T1000 (cell line): Measurements from ENCODE around the gene UBE2O.

Source experiments
- DNase-seq: peaks from one replicate; lab custom pipeline; 2025; ENCODE audit warnings: mixed read lengths; lab: John Stamatoyannopoulos, UW

UBE2O gene

GRCh38 chr17:76388966-76389888 is 63.7 kb downstream of the UBE2O start:
- no peak for DNase-seq

- no peak for DNase-seq
Measured at GRCh38 chr17:76386966-76387765, 65.8 kb downstream of the UBE2O start.

GRCh38 chr17:76385892-76386786 is 66.8 kb downstream of the UBE2O start:
- peak; percentile 76 for DNase-seq

- DNase-seq: peak; percentile 44
Measured at GRCh38 chr17:76384987-76385891, 67.7 kb downstream of the UBE2O start.

GRCh38 chr17:76384222-76384986 is 68.5 kb downstream of the UBE2O start, which contains the start of gene SPHK1:
Gene SPHK1, plus strand, starts transcription at chr17:76384609. Its CDS starts 1,036 bp downstream, at chr17:76385645.
- peak; percentile 56 for DNase-seq

- DNase-seq: no peak
Measured at GRCh38 chr17:76383546-76384221, 69.3 kb downstream of the UBE2O start.

- peak; percentile 57 for DNase-seq
Measured at GRCh38 chr17:76382803-76383545, 70.0 kb downstream of the UBE2O start.

- no peak for DNase-seq
Measured at GRCh38 chr17:76382351-76382802, 70.6 kb downstream of the UBE2O start.

GRCh38 chr17:76381633-76382350 is 71.2 kb downstream of the UBE2O start:
- DNase-seq: no peak

GRCh38 chr17:76379646-76380376 is 73.1 kb downstream of the UBE2O start:
- DNase-seq: no peak

GRCh38 chr17:76379275-76379641 is 73.7 kb downstream of the UBE2O start:
- no peak for DNase-seq

GRCh38 chr17:76378548-76379274 is 74.2 kb downstream of the UBE2O start:
- DNase-seq: no peak

GRCh38 chr17:76376318-76377133 is 76.4 kb downstream of the UBE2O start:
- DNase-seq: no peak

GRCh38 chr17:76371656-76372628 is 81.0 kb downstream of the UBE2O start:
- no peak for DNase-seq
